ENCODE measurements around the gene ADRA2A. TPM values are rescaled to one million over a fixed set of nuclear protein-coding genes. Genes with fewer than 3 reads are reported as not detected.

Gene ADRA2A
- total RNA-seq, 2 experiments from 2014 or later = not detected

DNA sequence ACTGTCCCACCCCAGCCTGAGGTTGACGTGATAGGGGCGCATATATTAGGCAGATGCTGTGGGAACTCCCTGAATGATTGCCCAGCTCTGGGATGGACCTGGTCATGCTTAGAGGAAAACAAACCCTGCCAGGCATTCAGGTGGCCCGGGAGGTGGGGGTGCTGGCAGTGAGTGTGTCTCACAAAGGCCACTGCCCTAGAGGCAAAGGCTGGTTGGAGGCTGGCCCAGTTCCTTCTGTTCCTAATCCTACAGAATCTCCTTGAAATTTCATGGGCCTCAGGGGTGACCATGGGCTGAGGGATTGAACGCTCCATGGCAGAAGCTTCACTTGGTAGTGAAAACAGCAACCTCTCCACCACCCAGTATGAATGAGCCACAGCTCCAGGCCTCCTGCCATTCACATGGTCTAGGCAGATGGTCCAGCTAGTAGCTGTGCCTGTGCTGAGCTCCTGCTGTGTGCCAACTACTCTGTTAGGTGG, 25.6 kb downstream of the ADRA2A start:
- ChIA-PET CTCF (interaction anchor here (0.6 kb wide), 1 partner anchor 31 kb away, joined by 3 read pairs; no protein-coding TSS in a partner anchor), POLR2A (no interaction called here)
- Mint-ChIP-seq H3K9me3 (ENCODE audit: low read depth) (no peaks in the 10 kb centered on the region), H3K36me3 (ENCODE audit: low read depth) (no peaks in the 10 kb centered on the region), H3K27ac (no peak overlapping the region), H3K4me1 (no peaks in the 10 kb centered on the region), H3K4me3 (no peak overlapping the region), H3K27me3 (peaks cover under 1% of the 10 kb centered on the region)
- intact Hi-C loops (cut with DNase I, micrococcal nuclease) = no loop called here
- DNase-seq = no peak
- no peak for ATAC-seq

GRCh38 chr10:111103196-111103840, 26.5 kb downstream of the ADRA2A start:
- CTCF ChIA-PET = interaction anchor here (0.6 kb wide), 1 partner anchor 310 kb away, joined by 5 read pairs; no protein-coding TSS in a partner anchor
- intact Hi-C loops (cut with DNase I, micrococcal nuclease) = no loop called here
- Mint-ChIP-seq H3K9me3 (ENCODE audit: low read depth) (no peaks in the 10 kb centered on the region), H3K36me3 (ENCODE audit: low read depth) (no peaks in the 10 kb centered on the region), H3K4me3 (no peak overlapping the region), H3K27me3 (no peaks in the 10 kb centered on the region), H3K4me1 (no peaks in the 10 kb centered on the region), H3K27ac (no peak overlapping the region)
- DNase-seq (no peak), ATAC-seq (no peak)
- POLR2A ChIA-PET = no interaction called here

DNA sequence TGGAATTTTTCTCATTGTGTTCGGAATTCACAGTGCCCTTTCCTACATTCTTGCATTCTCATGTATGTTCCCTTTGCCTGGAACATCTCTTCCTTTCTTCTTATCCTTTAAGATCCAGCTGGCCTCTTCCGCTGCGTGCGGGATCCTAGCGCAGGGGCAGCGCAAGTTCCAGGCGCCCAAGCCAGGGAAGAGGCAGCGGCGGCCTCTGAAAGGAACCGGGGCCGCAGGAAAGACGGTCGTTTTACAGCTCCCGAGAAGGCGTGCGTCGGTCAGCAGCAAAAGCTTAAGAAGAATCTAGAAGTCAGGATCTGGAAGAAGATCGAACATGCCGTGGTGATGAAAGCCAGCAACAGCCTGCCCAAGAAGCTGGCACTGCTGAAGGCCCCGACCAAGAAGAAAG, 28.0 kb downstream of the ADRA2A start:
- H3K9me3 Mint-ChIP-seq (ENCODE audit: low read depth) = no peaks in the 10 kb centered on the region
- no peaks in the 10 kb centered on the region for H3K36me3 Mint-ChIP-seq (ENCODE audit: low read depth)
- no peaks in the 10 kb centered on the region for H3K4me1 Mint-ChIP-seq
- ChIA-PET CTCF (no interaction called here), POLR2A (no interaction called here)
- intact Hi-C loops (cut with DNase I, micrococcal nuclease) = no loop called here
- H3K4me3 Mint-ChIP-seq = no peak overlapping the region
- H3K27ac Mint-ChIP-seq = no peak overlapping the region
- ATAC-seq (no peak), DNase-seq (no peak)
- no peaks in the 10 kb centered on the region for H3K27me3 Mint-ChIP-seq

GRCh38 chr10:111106081-111106480, 29.3 kb downstream of the ADRA2A start:
- CTCF ChIA-PET = interaction anchor here (0.6 kb wide), 1 partner anchor 92 kb away, joined by 3 read pairs; no protein-coding TSS in a partner anchor
- Mint-ChIP-seq H3K9me3 (ENCODE audit: low read depth) (no peaks in the 10 kb centered on the region), H3K4me1 (no peaks in the 10 kb centered on the region), H3K27me3 (no peaks in the 10 kb centered on the region), H3K27ac (no peak overlapping the region), H3K4me3 (no peak overlapping the region), H3K36me3 (ENCODE audit: low read depth) (no peaks in the 10 kb centered on the region)
- intact Hi-C loops (cut with DNase I, micrococcal nuclease) = no loop called here
- DNase-seq (no peak), ATAC-seq (no peak)
- POLR2A ChIA-PET = no interaction called here

DNA sequence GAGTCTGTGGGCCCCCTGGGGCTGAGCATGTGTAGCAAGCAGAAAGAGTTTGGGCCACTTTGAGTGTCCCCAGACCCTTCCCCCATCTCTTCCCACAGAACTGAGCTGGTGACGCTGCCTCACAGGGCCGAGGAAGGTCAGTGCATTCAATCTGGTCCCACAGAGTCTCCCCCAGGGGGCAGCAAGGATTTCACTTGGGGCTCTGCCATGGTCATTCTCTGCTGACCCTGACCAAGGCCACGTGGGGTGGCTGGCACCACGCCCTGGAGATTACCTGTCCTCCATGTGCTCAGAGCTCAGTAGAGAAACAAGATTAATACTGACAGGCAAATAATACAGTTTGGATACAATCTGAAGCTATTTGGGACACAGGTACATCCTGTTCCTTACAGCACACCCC, 30.2 kb downstream of the ADRA2A start:
- no peaks in the 10 kb centered on the region for H3K4me1 Mint-ChIP-seq
- ChIA-PET CTCF (interaction anchor here (0.6 kb wide), 1 partner anchor 30 kb away, joined by 3 read pairs; the partner anchor contains the start of gene ADRA2A), POLR2A (no interaction called here)
- H3K36me3 Mint-ChIP-seq (ENCODE audit: low read depth) = no peaks in the 10 kb centered on the region
- no peak overlapping the region for H3K27ac Mint-ChIP-seq
- no peak for DNase-seq
- no peaks in the 10 kb centered on the region for H3K27me3 Mint-ChIP-seq
- intact Hi-C loops (cut with DNase I, micrococcal nuclease) = no loop called here
- no peak for ATAC-seq
- H3K9me3 Mint-ChIP-seq (ENCODE audit: low read depth) = no peaks in the 10 kb centered on the region
- no peak overlapping the region for H3K4me3 Mint-ChIP-seq

DNA sequence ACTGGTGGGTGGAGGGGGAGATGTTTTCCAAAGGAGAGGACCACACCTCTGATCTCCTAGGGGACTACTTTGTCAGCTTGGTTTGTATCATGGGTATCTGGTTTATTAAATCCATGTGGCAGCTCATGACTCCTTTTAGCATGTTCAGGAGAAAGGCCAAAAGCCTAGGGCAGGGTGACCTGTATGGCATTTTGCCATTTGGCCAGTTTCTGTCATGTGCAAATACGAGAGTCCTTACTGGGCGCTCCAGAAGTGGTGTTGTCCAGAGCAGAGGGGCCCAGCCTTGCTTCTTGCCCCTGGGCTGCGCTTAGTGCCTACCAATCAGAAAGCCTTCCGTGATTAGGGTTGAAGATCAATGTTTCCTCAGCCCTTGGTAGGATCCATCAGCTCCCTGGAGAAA, 31.0 kb downstream of the ADRA2A start:
- Mint-ChIP-seq H3K9me3 (ENCODE audit: low read depth) (no peaks in the 10 kb centered on the region), H3K4me1 (no peaks in the 10 kb centered on the region), H3K4me3 (no peak overlapping the region), H3K36me3 (ENCODE audit: low read depth) (no peaks in the 10 kb centered on the region), H3K27me3 (no peaks in the 10 kb centered on the region), H3K27ac (no peak overlapping the region)
- intact Hi-C loops (cut with DNase I, micrococcal nuclease) = no loop called here
- ATAC-seq = no peak
- no peak for DNase-seq
- CTCF ChIA-PET = interaction anchor here (0.6 kb wide), 1 partner anchor 31 kb away, joined by 3 read pairs; the partner anchor contains the start of gene ADRA2A
- POLR2A ChIA-PET = no interaction called here

- intact Hi-C loops (cut with DNase I, micrococcal nuclease) = no loop called here
- H3K36me3 Mint-ChIP-seq (ENCODE audit: low read depth) = no peaks in the 10 kb centered on the region
- H3K4me3 Mint-ChIP-seq = no peak overlapping the region
- DNase-seq (no peak), ATAC-seq (no peak)
- H3K4me1 Mint-ChIP-seq = no peaks in the 10 kb centered on the region
- CTCF ChIA-PET = no interaction called here
- POLR2A ChIA-PET = no interaction called here
- H3K27me3 Mint-ChIP-seq = no peaks in the 10 kb centered on the region
- no peaks in the 10 kb centered on the region for H3K9me3 Mint-ChIP-seq (ENCODE audit: low read depth)
- H3K27ac Mint-ChIP-seq = no peak overlapping the region
Observed at GRCh38 chr10:111108441-111108840, 31.6 kb downstream of the ADRA2A start.

DNA sequence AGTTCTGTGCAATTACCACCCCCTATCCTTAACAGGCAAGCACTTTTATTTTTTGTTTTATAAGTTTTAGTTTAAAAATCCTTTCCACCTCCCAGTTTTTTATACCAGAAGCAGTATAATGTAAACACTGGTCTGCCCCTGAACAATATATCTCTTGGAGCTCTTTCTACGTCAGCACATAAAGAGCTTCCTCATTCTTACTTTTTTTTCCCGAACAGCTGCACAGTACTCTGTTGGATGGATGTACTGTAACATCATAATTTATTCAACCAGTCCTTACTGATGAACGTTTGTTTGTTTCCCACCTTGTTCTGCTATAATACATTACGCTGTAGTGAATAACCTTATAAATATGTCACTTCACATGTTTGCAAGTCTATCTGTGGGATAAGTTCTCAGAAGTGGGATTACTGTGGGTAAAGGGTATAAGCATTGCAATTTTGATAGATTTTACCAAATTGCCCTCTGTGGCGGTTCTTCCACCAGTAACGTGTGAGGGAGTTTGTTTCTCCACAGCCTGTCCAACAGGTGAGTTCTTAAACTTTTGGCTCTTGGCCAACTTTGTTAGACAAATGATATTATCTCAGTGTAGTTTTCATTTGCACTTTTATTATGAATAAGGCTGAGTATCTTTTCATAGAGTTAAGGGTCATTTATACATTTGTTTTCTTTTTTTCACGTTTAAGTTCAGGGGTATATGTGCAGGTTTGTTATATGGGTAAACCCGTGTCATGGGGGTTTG, 32.8 kb downstream of the ADRA2A start:
- H3K27me3 Mint-ChIP-seq = no peaks in the 10 kb centered on the region
- intact Hi-C loops (cut with DNase I, micrococcal nuclease) = no loop called here
- DNase-seq (no peak), ATAC-seq (no peak)
- peaks cover 7% of the 10 kb centered on the region for H3K4me1 Mint-ChIP-seq
- H3K27ac Mint-ChIP-seq = no peak overlapping the region
- H3K9me3 Mint-ChIP-seq (ENCODE audit: low read depth) = no peaks in the 10 kb centered on the region
- H3K36me3 Mint-ChIP-seq (ENCODE audit: low read depth) = no peaks in the 10 kb centered on the region
- CTCF ChIA-PET = no interaction called here
- H3K4me3 Mint-ChIP-seq = no peak overlapping the region
- POLR2A ChIA-PET = no interaction called here

- ChIA-PET CTCF (no interaction called here), POLR2A (no interaction called here)
- ATAC-seq (no peak), DNase-seq (no peak)
- H3K4me1 Mint-ChIP-seq = peaks cover 11% of the 10 kb centered on the region
- no peak overlapping the region for H3K4me3 Mint-ChIP-seq
- no peaks in the 10 kb centered on the region for H3K9me3 Mint-ChIP-seq (ENCODE audit: low read depth)
- H3K27ac Mint-ChIP-seq = no peak overlapping the region
- H3K36me3 Mint-ChIP-seq (ENCODE audit: low read depth) = no peaks in the 10 kb centered on the region
- intact Hi-C loops (cut with DNase I, micrococcal nuclease) = no loop called here
- H3K27me3 Mint-ChIP-seq = no peaks in the 10 kb centered on the region
Observed at GRCh38 chr10:111110771-111111170, 33.9 kb downstream of the ADRA2A start.

DNA sequence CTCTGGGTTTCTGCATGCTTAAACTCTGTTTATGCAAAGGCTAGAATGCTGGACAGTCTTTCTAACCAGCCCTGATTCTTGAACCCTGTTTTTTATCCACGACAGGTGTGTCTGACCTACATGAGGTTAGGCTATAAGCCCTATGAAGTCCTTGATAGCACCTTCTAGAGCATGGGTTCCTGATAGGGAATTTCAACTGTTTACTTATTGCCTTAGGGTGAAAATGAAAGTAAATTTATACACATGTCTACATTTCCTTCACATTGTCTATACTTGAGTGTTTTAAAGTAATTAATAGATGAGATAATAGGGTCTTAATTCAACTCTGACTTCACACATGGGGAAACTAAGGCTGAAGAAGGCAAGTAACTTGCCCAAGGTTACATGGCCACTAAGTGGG, 35.5 kb downstream of the ADRA2A start:
- no peaks in the 10 kb centered on the region for H3K27me3 Mint-ChIP-seq
- CTCF ChIA-PET = no interaction called here

DNA sequence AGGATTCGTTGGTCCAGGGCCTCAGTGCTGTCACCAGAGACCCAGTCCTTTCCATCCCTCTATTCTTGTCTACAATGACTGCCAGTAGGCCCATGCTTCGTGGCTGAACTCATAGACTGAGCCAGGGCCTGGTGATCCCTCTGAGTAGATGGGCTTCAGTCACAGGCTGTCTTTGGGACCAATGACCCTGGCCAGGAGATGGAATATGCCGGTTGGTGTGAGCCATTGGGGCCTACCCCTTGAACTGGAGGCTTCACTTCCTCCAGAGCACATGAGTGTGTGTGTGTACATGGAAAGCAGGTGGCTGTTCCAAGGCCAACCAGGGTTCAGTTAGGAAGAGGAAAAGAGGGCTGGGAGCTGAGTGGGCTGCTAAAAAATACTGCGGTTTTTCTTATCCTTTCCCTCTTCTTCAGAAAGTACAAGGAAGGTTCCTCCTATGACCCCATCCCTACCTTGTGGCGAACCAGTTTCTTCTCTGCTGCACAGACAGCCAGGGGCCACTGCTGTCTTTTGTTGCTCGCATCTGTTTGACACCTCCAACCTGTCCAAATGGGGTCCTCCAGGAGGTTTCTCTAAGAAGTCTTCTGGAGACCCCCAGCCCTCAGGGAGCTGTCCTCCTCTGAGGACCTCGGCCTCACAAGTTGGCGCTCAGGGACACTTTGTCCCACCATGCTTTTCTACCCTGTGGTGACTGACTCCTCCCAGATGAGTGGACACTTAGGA, 36.6 kb downstream of the ADRA2A start:
- ATAC-seq (no peak), DNase-seq (no peak)
- Mint-ChIP-seq H3K4me3 (no peak overlapping the region), H3K9me3 (ENCODE audit: low read depth) (no peaks in the 10 kb centered on the region), H3K4me1 (peaks cover 11% of the 10 kb centered on the region), H3K27me3 (no peaks in the 10 kb centered on the region), H3K27ac (no peak overlapping the region), H3K36me3 (ENCODE audit: low read depth) (no peaks in the 10 kb centered on the region)
- intact Hi-C loops (cut with DNase I, micrococcal nuclease) = no loop called here
- POLR2A ChIA-PET = no interaction called here
- CTCF ChIA-PET = no interaction called here

More for the DNA sequence above, 35.5 kb downstream of the ADRA2A start:
- DNase-seq (no peak), ATAC-seq (no peak)
- POLR2A ChIA-PET = no interaction called here
- Mint-ChIP-seq H3K36me3 (ENCODE audit: low read depth) (no peaks in the 10 kb centered on the region), H3K4me3 (no peak overlapping the region), H3K4me1 (peaks cover 11% of the 10 kb centered on the region), H3K9me3 (ENCODE audit: low read depth) (no peaks in the 10 kb centered on the region), H3K27ac (no peak overlapping the region)
- intact Hi-C loops (cut with DNase I, micrococcal nuclease) = no loop called here

Measured in activated CD4-positive, alpha-beta T cell treated with anti-CD3 and anti-CD28 coated beads for 36 hours (primary cell).